ENCODE data around the gene PTPRH.

DNA sequence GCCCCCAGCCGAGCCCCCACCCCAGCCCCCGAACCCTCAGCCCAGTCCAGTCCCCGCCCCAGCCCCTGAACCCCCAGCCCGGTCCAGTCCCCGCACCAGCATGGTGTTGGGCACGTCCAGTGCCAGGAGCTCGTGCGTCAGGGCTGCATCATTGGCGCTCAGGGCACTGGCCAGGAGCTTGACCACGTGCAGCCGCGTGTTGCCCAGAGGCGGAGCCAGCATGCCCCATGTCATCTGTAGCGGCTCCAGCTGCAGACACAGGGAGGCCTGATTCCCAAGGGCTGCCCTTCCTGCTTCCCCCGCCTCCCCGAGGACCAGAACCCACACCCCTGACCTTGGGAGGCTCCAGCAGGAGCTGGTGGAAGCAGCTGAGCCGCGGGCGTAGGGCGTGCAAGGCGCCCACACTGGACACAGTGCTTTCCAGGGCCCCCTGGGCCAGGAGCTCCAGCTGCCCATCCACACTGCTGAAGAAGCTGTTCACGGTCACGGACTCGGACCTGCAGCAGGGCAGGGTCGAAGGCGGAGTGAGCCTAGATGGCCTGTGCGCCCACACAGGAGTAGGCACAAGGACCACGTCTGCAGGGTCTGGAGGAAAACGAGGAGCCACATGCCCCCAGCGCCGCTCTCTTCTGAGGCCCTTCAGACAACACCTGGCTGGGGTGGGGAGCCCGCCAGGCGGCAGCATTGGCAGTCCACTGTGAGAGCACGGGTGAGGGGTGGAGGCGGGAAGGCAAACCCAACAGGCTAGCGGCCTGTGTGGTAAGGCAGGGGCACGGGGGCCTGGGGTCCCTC is 32.0 kb upstream of the PTPRH start:
- TF ChIP-seq POLR2A (IDR thresholded peaks at IDR 0.05; ENCODE audit: low read length) (no peak), GATA1 (IDR thresholded peaks at IDR 0.05; ENCODE audit: low read depth, low read length) (no peak)
